GM21825 (cell line): ENCODE data around the gene MCC.

Experiments
- ATAC-seq: cut with Tn5 transposase; IDR thresholded peaks from one replicate; pipeline ENCODE4 v1.9.1; 2021; ENCODE audit warnings: mild to moderate bottlenecking, moderate library complexity; ENCODE audit not compliant: unreplicated experiment

MCC gene

GRCh38 chr5:113123618-113124017 lies 364.6 kb downstream of the MCC start:
- no peak for ATAC-seq

GRCh38 chr5:113122053-113122452 lies 366.2 kb downstream of the MCC start:
- ATAC-seq, result no peak

- ATAC-seq, result no peak
Observed at GRCh38 chr5:113119246-113119924, 368.9 kb downstream of the MCC start.

GRCh38 chr5:113118765-113119164 lies 369.5 kb downstream of the MCC start:
- no peak for ATAC-seq

GRCh38 chr5:113118298-113118697 lies 370.0 kb downstream of the MCC start:
- ATAC-seq, result no peak

- ATAC-seq, result no peak
Observed at GRCh38 chr5:113117543-113118115, 370.6 kb downstream of the MCC start.

GRCh38 chr5:113115956-113116355 lies 372.3 kb downstream of the MCC start:
- no peak for ATAC-seq

GRCh38 chr5:113115061-113115460 lies 373.2 kb downstream of the MCC start:
- no peak for ATAC-seq

GRCh38 chr5:113114559-113114958 lies 373.7 kb downstream of the MCC start:
- no peak for ATAC-seq

- ATAC-seq, result no peak
Observed at GRCh38 chr5:113112435-113112834, 375.8 kb downstream of the MCC start.

GRCh38 chr5:113110117-113110516 lies 378.1 kb downstream of the MCC start:
- no peak for ATAC-seq

GRCh38 chr5:113109344-113109743 lies 378.9 kb downstream of the MCC start:
- ATAC-seq, result no peak

GRCh38 chr5:113108485-113108884 lies 379.8 kb downstream of the MCC start:
- no peak for ATAC-seq

GRCh38 chr5:113106821-113107220 lies 381.4 kb downstream of the MCC start:
- no peak for ATAC-seq

GRCh38 chr5:113105693-113106280 lies 382.5 kb downstream of the MCC start:
- no peak for ATAC-seq

- ATAC-seq, result no peak
Observed at GRCh38 chr5:113103330-113103729, 384.9 kb downstream of the MCC start.

- no peak for ATAC-seq
Observed at GRCh38 chr5:113102121-113102531, 386.1 kb downstream of the MCC start.

GRCh38 chr5:113100981-113101380 lies 387.3 kb downstream of the MCC start:
- no peak for ATAC-seq

- ATAC-seq, result no peak
Observed at GRCh38 chr5:113099822-113100221, 388.4 kb downstream of the MCC start.

- ATAC-seq, result no peak
Observed at GRCh38 chr5:113098378-113098777, 389.9 kb downstream of the MCC start.

GRCh38 chr5:113095831-113096230 lies 392.4 kb downstream of the MCC start:
- ATAC-seq, result no peak

- no peak for ATAC-seq
Observed at GRCh38 chr5:113093558-113093957, 394.7 kb downstream of the MCC start.
